ENCODE measurements around the gene CXCL14. TPM values are rescaled to one million over a fixed set of nuclear protein-coding genes. Genes with fewer than 3 reads are reported as not detected.
A peak's percentile ranks its signal among the peaks of the same experiment; 100 is the strongest.
"Not testable (repeated sequence)": the region's sequence is repeated elsewhere in the genome, so short reads cannot be mapped to it uniquely, and the experiment has no call there.

CXCL14 gene
- total RNA-seq, 1 donor from 2014 or later: 45.3 TPM

- H3K4me3 ChIP-seq: no peak overlapping the region
- no peak for TF ChIP-seq CTCF (IDR thresholded peaks at IDR 0.05)
- intact Hi-C loops (cut with DNase I): no loop called here
- H3K36me3 ChIP-seq: no peaks in the 10 kb centered on the region
- no peaks in the 10 kb centered on the region for H3K9me3 ChIP-seq
- peaks cover 9% of the 10 kb centered on the region for H3K27me3 ChIP-seq
- no peak overlapping the region for H3K27ac ChIP-seq
- peaks cover 0 to 4% of the 10 kb centered on the region in 2 donors for H3K4me1 ChIP-seq
- DNase-seq (ENCODE audit: low spot score in 2 of 2): no peak
These were observed 45.0 kb downstream of the CXCL14 start for GRCh38 chr5:135533794-135534193.

DNA sequence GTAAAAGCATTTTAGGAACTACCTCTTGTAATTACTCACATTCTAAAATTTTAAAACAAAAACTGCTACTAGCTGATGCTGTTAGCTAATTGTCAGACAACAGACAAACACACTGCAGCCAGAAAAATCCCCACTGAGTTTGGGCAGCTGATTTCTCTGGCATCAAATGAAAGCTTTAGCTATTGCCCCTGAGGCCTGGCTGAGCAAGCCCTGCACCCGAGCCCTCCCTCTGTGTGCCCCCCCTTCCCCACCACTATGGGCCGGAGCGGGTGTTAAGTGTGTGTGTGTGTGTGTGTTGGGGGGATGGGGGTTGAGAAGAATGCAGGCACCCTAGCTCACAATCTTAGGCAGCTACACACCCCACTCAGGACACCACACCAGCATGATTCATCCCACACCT lies 45.5 kb downstream of the CXCL14 start:
- TF ChIP-seq CTCF (IDR thresholded peaks at IDR 0.05): no peak
- DNase-seq (ENCODE audit: low spot score in 2 of 2): peak in 1 of 2 donors; percentile 18
- peaks cover 9% of the 10 kb centered on the region for H3K27me3 ChIP-seq
- H3K27ac ChIP-seq: no peak overlapping the region
- H3K4me1 ChIP-seq: peaks cover 0 to 4% of the 10 kb centered on the region in 2 donors
- intact Hi-C loops (cut with DNase I): no loop called here
- no peak overlapping the region for H3K4me3 ChIP-seq
- no peaks in the 10 kb centered on the region for H3K9me3 ChIP-seq
- no peaks in the 10 kb centered on the region for H3K36me3 ChIP-seq

- DNase-seq (ENCODE audit: low spot score in 2 of 2); intact Hi-C loops (cut with DNase I); H3K9me3 ChIP-seq; H3K36me3 ChIP-seq; H3K27ac ChIP-seq; H3K27me3 ChIP-seq; H3K4me1 ChIP-seq; H3K4me3 ChIP-seq: not testable (repeated sequence)
These were observed 49.2 kb downstream of the CXCL14 start for GRCh38 chr5:135529576-135529975.

DNA sequence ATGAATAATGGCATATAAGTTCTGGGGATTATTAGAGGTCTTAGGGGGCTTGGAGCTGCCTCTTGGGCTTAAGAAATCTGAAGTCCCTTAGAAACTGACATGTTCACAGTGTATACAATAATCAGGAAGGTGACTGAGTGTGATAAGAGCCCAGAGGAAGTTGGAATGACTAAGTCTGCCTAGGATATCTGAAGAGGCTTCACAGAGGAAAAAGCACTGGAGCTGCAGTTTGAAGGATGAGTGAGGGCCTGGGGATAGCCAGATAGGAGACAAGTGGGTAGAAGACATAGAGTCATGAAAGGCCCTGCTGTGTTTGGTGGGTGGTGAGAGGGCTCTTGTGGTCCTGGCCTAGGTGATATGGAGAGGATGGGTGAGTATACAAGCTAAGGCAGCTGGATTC lies 51.9 kb downstream of the CXCL14 start:
- H3K4me1 ChIP-seq: no peaks in the 10 kb centered on the region
- H3K4me3 ChIP-seq: no peak overlapping the region
- no peak for TF ChIP-seq CTCF (IDR thresholded peaks at IDR 0.05)
- no peak overlapping the region for H3K27ac ChIP-seq
- intact Hi-C loops (cut with DNase I): no loop called here
- H3K36me3 ChIP-seq: no peaks in the 10 kb centered on the region
- no peak for DNase-seq (ENCODE audit: low spot score in 2 of 2)
- no peaks in the 10 kb centered on the region for H3K9me3 ChIP-seq
- no peaks in the 10 kb centered on the region for H3K27me3 ChIP-seq

GRCh38 chr5:135521964-135522363 lies 56.8 kb downstream of the CXCL14 start:
- no peak for DNase-seq (ENCODE audit: low spot score in 2 of 2)
- no peak overlapping the region for H3K27ac ChIP-seq
- no peaks in the 10 kb centered on the region for H3K9me3 ChIP-seq
- H3K36me3 ChIP-seq: no peaks in the 10 kb centered on the region
- no peak for TF ChIP-seq CTCF (IDR thresholded peaks at IDR 0.05)
- intact Hi-C loops (cut with DNase I): no loop called here
- no peak overlapping the region for H3K4me3 ChIP-seq
- H3K4me1 ChIP-seq: no peaks in the 10 kb centered on the region
- H3K27me3 ChIP-seq: no peaks in the 10 kb centered on the region

Other genes starting within 250 kb of the CXCL14 start
- 216 TPM for gene MACROH2A1, start 179.8 kb downstream of the CXCL14 start, total RNA-seq
- gene DCANP1, start 131.6 kb downstream of the CXCL14 start, total RNA-seq: not detected
- gene TIFAB, start 126.6 kb downstream of the CXCL14 start, total RNA-seq: not detected
- not detected for gene NEUROG1, start 43.0 kb downstream of the CXCL14 start, total RNA-seq